ENCODE data around the gene SMIM36.
A peak's percentile ranks its signal among the peaks of the same experiment; 100 is the strongest.

The SMIM36 gene

GRCh38 chr17:55442462-55442861, 68.8 kb downstream of the SMIM36 start:
- no CpG with 5 or more reads among the region's 5 CpGs for whole genome bisulfite sequencing (ENCODE audit: extremely low coverage, insufficient coverage, low lambda C conversion rate)
- Histone ChIP-seq H3K4ac (ENCODE audit: low read depth, low read length) (no peak overlapping the region), H3K56ac (ENCODE audit: low read length) (no peak overlapping the region), H3K18ac (ENCODE audit: low read length) (no peak overlapping the region), H2BK5ac (ENCODE audit: low read length) (no peak overlapping the region), H3K79me1 (ENCODE audit: low read length) (no peaks in the 10 kb centered on the region), H3K4me2 (ENCODE audit: low read length) (no peak overlapping the region), H2BK15ac (replicated peaks; ENCODE audit: low read depth) (no peak overlapping the region), H2AK5ac (ENCODE audit: low read length) (no peak overlapping the region), H2BK120ac (ENCODE audit: low read depth, low read length) (no peak overlapping the region), H4K5ac (ENCODE audit: low read length) (no peak overlapping the region), H3K4me1 (ENCODE audit: control insufficient read depth, low read depth, low read length) (no peaks in the 10 kb centered on the region), H3K36me3 (ENCODE audit: control insufficient read depth, insufficient read depth, low read length) (no peaks in the 10 kb centered on the region), H3K79me2 (ENCODE audit: control insufficient read depth, insufficient read depth, low read length) (no peaks in the 10 kb centered on the region), H4K8ac (ENCODE audit: low read depth, low read length) (no peak overlapping the region), H3K27me3 (ENCODE audit: insufficient read depth, low read length, poor library complexity) (no peaks in the 10 kb centered on the region), H3K9ac (ENCODE audit: low read length) (no peak overlapping the region), H3K23ac (ENCODE audit: low read length) (no peak overlapping the region), H3K27ac (ENCODE audit: low read depth, low read length) (no peak overlapping the region), H3K4me3 (ENCODE audit: low read length) (no peak overlapping the region)
- no peak for DNase-seq

GRCh38 chr17:55441544-55441943, 69.7 kb downstream of the SMIM36 start:
- no peaks in the 10 kb centered on the region for H3K79me2 ChIP-seq (ENCODE audit: control insufficient read depth, insufficient read depth, low read length)
- no peak overlapping the region for H3K23ac ChIP-seq (ENCODE audit: low read length)
- no peak overlapping the region for H3K27ac ChIP-seq (ENCODE audit: low read depth, low read length)
- no peak overlapping the region for H2AK5ac ChIP-seq (ENCODE audit: low read length)
- H3K4me3 ChIP-seq (ENCODE audit: low read length) = no peak overlapping the region
- no peak overlapping the region for H3K4ac ChIP-seq (ENCODE audit: low read depth, low read length)
- no CpG with 5 or more reads among the region's 2 CpGs for WGBS (ENCODE audit: extremely low coverage, insufficient coverage, low lambda C conversion rate)
- no peaks in the 10 kb centered on the region for H3K36me3 ChIP-seq (ENCODE audit: control insufficient read depth, insufficient read depth, low read length)
- H3K18ac ChIP-seq (ENCODE audit: low read length) = no peak overlapping the region
- no peak overlapping the region for H3K9ac ChIP-seq (ENCODE audit: low read length)
- DNase-seq = no peak
- no peaks in the 10 kb centered on the region for H3K27me3 ChIP-seq (ENCODE audit: insufficient read depth, low read length, poor library complexity)
- H3K56ac ChIP-seq (ENCODE audit: low read length) = no peak overlapping the region
- no peak overlapping the region for H3K4me2 ChIP-seq (ENCODE audit: low read length)
- no peaks in the 10 kb centered on the region for H3K79me1 ChIP-seq (ENCODE audit: low read length)
- no peak overlapping the region for H4K5ac ChIP-seq (ENCODE audit: low read length)
- H3K4me1 ChIP-seq (ENCODE audit: control insufficient read depth, low read depth, low read length) = no peaks in the 10 kb centered on the region
- no peak overlapping the region for H2BK120ac ChIP-seq (ENCODE audit: low read depth, low read length)
- H4K8ac ChIP-seq (ENCODE audit: low read depth, low read length) = no peak overlapping the region
- H2BK15ac ChIP-seq (replicated peaks; ENCODE audit: low read depth) = no peak overlapping the region
- H2BK5ac ChIP-seq (ENCODE audit: low read length) = no peak overlapping the region

- DNase-seq = no peak
- Histone ChIP-seq H3K27ac (ENCODE audit: low read depth, low read length) (no peak overlapping the region), H3K27me3 (ENCODE audit: insufficient read depth, low read length, poor library complexity) (no peaks in the 10 kb centered on the region), H3K4me3 (ENCODE audit: low read length) (no peak overlapping the region), H3K18ac (ENCODE audit: low read length) (no peak overlapping the region), H3K56ac (ENCODE audit: low read length) (no peak overlapping the region), H2BK5ac (ENCODE audit: low read length) (no peak overlapping the region), H2BK15ac (replicated peaks; ENCODE audit: low read depth) (no peak overlapping the region), H3K4ac (ENCODE audit: low read depth, low read length) (no peak overlapping the region), H3K23ac (ENCODE audit: low read length) (no peak overlapping the region), H3K4me2 (ENCODE audit: low read length) (no peak overlapping the region), H4K5ac (ENCODE audit: low read length) (no peak overlapping the region), H3K79me2 (ENCODE audit: control insufficient read depth, insufficient read depth, low read length) (no peaks in the 10 kb centered on the region), H3K4me1 (ENCODE audit: control insufficient read depth, low read depth, low read length) (no peaks in the 10 kb centered on the region), H3K79me1 (ENCODE audit: low read length) (no peaks in the 10 kb centered on the region), H2AK5ac (ENCODE audit: low read length) (no peak overlapping the region), H3K36me3 (ENCODE audit: control insufficient read depth, insufficient read depth, low read length) (no peaks in the 10 kb centered on the region), H4K8ac (ENCODE audit: low read depth, low read length) (no peak overlapping the region), H3K9ac (ENCODE audit: low read length) (no peak overlapping the region), H2BK120ac (ENCODE audit: low read depth, low read length) (no peak overlapping the region)
- WGBS (ENCODE audit: extremely low coverage, insufficient coverage, low lambda C conversion rate) = no CpG with 5 or more reads among the region's 3 CpGs
Measured at GRCh38 chr17:55440391-55440790, 70.9 kb downstream of the SMIM36 start.

- WGBS (ENCODE audit: extremely low coverage, insufficient coverage, low lambda C conversion rate) = no CpG with 5 or more reads among the region's 5 CpGs
- Histone ChIP-seq H2BK120ac (ENCODE audit: low read depth, low read length) (no peak overlapping the region), H3K27me3 (ENCODE audit: insufficient read depth, low read length, poor library complexity) (no peaks in the 10 kb centered on the region), H3K4me1 (ENCODE audit: control insufficient read depth, low read depth, low read length) (peaks cover 2% of the 10 kb centered on the region), H3K27ac (ENCODE audit: low read depth, low read length) (no peak overlapping the region), H3K4ac (ENCODE audit: low read depth, low read length) (no peak overlapping the region), H3K79me2 (ENCODE audit: control insufficient read depth, insufficient read depth, low read length) (no peaks in the 10 kb centered on the region), H3K79me1 (ENCODE audit: low read length) (no peaks in the 10 kb centered on the region), H3K56ac (ENCODE audit: low read length) (no peak overlapping the region), H2BK15ac (replicated peaks; ENCODE audit: low read depth) (no peak overlapping the region), H3K36me3 (ENCODE audit: control insufficient read depth, insufficient read depth, low read length) (no peaks in the 10 kb centered on the region), H2AK5ac (ENCODE audit: low read length) (no peak overlapping the region), H3K4me2 (ENCODE audit: low read length) (no peak overlapping the region), H3K23ac (ENCODE audit: low read length) (no peak overlapping the region), H2BK5ac (ENCODE audit: low read length) (no peak overlapping the region), H4K5ac (ENCODE audit: low read length) (no peak overlapping the region), H4K8ac (ENCODE audit: low read depth, low read length) (no peak overlapping the region), H3K9ac (ENCODE audit: low read length) (no peak overlapping the region), H3K18ac (ENCODE audit: low read length) (peak overlapping the region; percentile 75), H3K4me3 (ENCODE audit: low read length) (no peak overlapping the region)
- peak; percentile 43 for DNase-seq
Measured at GRCh38 chr17:55437159-55437605, 74.1 kb downstream of the SMIM36 start.

- H3K79me1 ChIP-seq (ENCODE audit: low read length) = no peaks in the 10 kb centered on the region
- WGBS (ENCODE audit: extremely low coverage, insufficient coverage, low lambda C conversion rate) = no CpG with 5 or more reads among the region's 4 CpGs
- no peak overlapping the region for H3K23ac ChIP-seq (ENCODE audit: low read length)
- no peaks in the 10 kb centered on the region for H3K79me2 ChIP-seq (ENCODE audit: control insufficient read depth, insufficient read depth, low read length)
- no peak overlapping the region for H2AK5ac ChIP-seq (ENCODE audit: low read length)
- H2BK120ac ChIP-seq (ENCODE audit: low read depth, low read length) = no peak overlapping the region
- no peak overlapping the region for H3K18ac ChIP-seq (ENCODE audit: low read length)
- H3K56ac ChIP-seq (ENCODE audit: low read length) = no peak overlapping the region
- H3K27me3 ChIP-seq (ENCODE audit: insufficient read depth, low read length, poor library complexity) = no peaks in the 10 kb centered on the region
- peaks cover 2% of the 10 kb centered on the region for H3K4me1 ChIP-seq (ENCODE audit: control insufficient read depth, low read depth, low read length)
- H3K36me3 ChIP-seq (ENCODE audit: control insufficient read depth, insufficient read depth, low read length) = no peaks in the 10 kb centered on the region
- H3K4me3 ChIP-seq (ENCODE audit: low read length) = no peak overlapping the region
- no peak overlapping the region for H3K9ac ChIP-seq (ENCODE audit: low read length)
- no peak overlapping the region for H2BK5ac ChIP-seq (ENCODE audit: low read length)
- no peak overlapping the region for H4K8ac ChIP-seq (ENCODE audit: low read depth, low read length)
- H3K27ac ChIP-seq (ENCODE audit: low read depth, low read length) = no peak overlapping the region
- no peak for DNase-seq
- no peak overlapping the region for H3K4me2 ChIP-seq (ENCODE audit: low read length)
- H2BK15ac ChIP-seq (replicated peaks; ENCODE audit: low read depth) = no peak overlapping the region
- H4K5ac ChIP-seq (ENCODE audit: low read length) = no peak overlapping the region
- H3K4ac ChIP-seq (ENCODE audit: low read depth, low read length) = no peak overlapping the region
Measured at GRCh38 chr17:55436224-55437158, 74.8 kb downstream of the SMIM36 start.

Data from mesendoderm (in vitro differentiated cells).